HG03095 (cell line): ENCODE measurements around the gene HOXA11.

ENCODE experiments used
- ATAC-seq: cut with Tn5 transposase; IDR thresholded peaks from one replicate; pipeline ENCODE4 v1.9.1; 2021; ENCODE audit warnings: moderate library complexity; ENCODE audit not compliant: unreplicated experiment

HOXA11 gene

GRCh38 chr7:27138472-27138871 lies 46.6 kb downstream of the HOXA11 start:
- ATAC-seq: no peak

DNA sequence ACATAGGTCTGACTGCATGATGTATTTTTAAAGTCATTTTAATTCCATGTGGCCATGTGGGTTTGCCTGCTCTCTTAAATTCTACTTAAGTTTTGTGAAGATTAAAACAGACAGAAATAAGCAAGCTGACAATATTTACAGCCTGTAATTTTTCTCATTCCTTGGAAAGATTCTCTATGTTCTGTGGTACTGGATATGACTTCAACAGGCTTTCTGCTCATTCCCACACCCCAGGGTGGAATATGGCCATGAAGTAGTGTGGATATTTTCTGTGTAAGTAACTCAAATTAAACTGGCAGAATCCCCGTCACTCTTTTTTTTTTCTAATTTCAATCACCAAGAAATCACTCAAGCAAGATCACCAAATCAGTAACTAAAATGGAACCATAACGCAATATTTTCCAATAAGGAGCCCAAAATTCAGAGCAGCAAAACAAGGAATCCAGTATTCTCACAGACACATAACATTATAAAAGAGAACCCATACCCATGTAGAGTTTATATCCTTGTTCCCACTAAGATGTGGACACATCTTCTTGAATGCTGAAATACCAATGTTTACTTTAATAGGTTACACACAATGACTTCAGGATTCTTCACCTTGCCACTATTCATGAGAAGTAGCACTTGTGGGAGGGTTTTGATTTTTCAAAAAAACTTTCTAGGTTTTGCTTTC lies 47.3 kb downstream of the HOXA11 start:
- ATAC-seq: no peak

DNA sequence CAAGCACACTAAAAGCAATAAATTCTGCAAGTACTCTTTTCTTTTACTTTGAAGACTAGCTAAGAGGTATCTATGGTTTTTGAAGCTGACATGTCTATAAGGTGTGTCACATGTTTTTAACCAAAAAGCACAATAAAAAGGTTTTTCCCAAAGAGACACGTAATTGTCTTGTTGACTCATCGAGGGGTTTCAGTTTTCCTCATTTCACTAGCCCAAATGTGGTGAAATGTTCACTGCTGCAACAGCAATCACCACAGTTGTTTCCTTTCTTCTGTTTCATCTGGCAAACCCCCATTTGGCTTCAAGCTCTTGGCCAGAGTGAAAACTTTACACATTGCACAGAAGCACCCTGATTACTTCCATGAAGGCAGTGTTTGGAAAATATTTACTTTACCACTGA lies 50.6 kb downstream of the HOXA11 start:
- no peak for ATAC-seq

DNA sequence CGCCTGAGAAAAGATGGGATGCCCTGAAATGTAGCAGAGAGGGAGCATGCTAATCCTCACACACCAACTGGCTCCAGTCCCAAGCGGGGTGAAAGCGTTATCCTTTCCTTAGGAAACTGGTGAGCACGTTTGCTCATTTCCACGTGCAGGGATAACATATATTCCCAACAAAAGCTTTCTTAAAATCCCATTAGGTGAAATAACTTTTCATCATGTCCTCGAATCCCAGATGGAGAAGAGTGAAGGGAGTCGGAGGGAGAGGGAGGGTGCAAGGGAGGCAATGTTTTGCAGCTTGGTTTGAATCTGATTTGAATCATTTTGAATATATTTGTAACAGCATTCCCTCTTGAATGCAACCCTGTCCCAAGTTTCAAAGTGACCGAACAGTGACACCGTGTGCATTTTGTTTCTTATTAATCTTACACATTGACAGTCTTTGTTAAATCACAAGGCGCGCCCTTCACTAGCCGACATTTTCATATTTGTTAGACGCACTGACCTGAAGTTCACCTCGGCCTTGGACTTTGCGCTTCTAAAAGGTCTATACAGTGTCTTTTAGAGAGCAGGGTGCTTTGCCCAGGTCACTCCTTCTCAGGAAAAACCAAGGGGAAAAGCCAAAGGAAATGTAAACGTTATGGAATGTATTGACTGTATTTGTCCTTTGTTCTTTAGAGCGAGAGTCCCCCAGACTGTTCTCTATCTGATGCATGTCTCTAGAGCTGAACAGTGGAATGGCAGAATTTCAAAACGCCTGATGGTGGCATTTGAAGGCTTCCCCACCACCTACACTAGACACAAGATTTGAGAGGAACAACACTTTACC lies 51.4 kb downstream of the HOXA11 start:
- no peak for ATAC-seq

GRCh38 chr7:27132978-27133377 lies 52.1 kb downstream of the HOXA11 start:
- ATAC-seq: no peak

DNA sequence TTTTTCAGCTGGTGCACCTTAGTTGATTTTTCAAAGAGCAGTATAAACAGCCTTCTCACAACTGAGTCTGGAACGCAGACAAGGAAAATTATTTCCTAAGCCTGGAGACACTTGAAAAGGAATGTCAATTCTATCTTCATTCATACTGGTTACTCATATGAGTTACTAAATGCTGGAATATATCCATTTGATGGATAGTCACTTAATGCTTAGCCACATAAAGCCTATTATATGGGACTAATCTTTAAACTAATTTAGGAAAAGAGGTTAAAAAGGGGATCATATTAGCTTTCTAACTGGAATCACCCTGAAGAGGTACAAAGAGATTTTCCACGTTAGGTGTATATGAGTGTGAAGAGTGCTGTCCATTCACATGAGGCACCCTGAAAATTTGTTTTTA lies 52.8 kb downstream of the HOXA11 start:
- ATAC-seq: no peak

- no peak for ATAC-seq
These were observed 53.6 kb downstream of the HOXA11 start for GRCh38 chr7:27131390-27131819.
